Effector memory CD8-positive, alpha-beta T cell (primary cell): ENCODE results near the gene ZBED1.

Experiments
- ATAC-seq: fragments of 150-1000 bp; cut with Tn5 transposase; replicated peaks from 2 replicates; pipeline ENCODE4 v1.10.0; 2021; ENCODE audit warnings: mild to moderate bottlenecking, moderate library complexity
- DNase-seq, 3 experiments: peaks; one replicate each; pipeline ENCODE4 v3.0.0; 2021
- H3K27ac Mint-ChIP-seq, 2 donors: one replicate each; pipeline ENCODE4 v1.8.0; 2022; ENCODE audit warnings: mild to moderate bottlenecking in 2 of 2, mixed read lengths in 2 of 2, moderate library complexity in 2 of 2
- H3K27me3 Mint-ChIP-seq, 2 donors: one replicate each; pipeline ENCODE4 v1.8.0; 2022; ENCODE audit warnings: mixed read lengths in 2 of 2
- H3K36me3 Mint-ChIP-seq: one replicate; pipeline ENCODE4 v1.8.0; 2022; ENCODE audit warnings: mild to moderate bottlenecking, moderate library complexity, mixed read lengths; ENCODE audit not compliant: insufficient read depth
- H3K4me1 Mint-ChIP-seq, 2 donors: one replicate each; pipeline ENCODE4 v1.8.0; 2022; ENCODE audit warnings: low read depth in 2 of 2, mixed read lengths in 2 of 2
- H3K4me3 Mint-ChIP-seq, 2 donors: one replicate each; pipeline ENCODE4 v1.8.0; 2022; ENCODE audit warnings: mild to moderate bottlenecking in 2 of 2, mixed read lengths in 2 of 2, moderate library complexity in 2 of 2
- H3K9me3 Mint-ChIP-seq, 2 donors: one replicate each; pipeline ENCODE4 v1.8.0; 2022; ENCODE audit warnings: mixed read lengths in 2 of 2

The ZBED1 gene

GRCh38 chrX:2445662-2446623 is 54.8 kb downstream of the ZBED1 start:
- H3K4me1 Mint-ChIP-seq: peaks cover 5 to 23% of the 10 kb centered on the region in 2 donors
- H3K36me3 Mint-ChIP-seq: peaks cover 6% of the 10 kb centered on the region
- DNase-seq (no peak), ATAC-seq (no peak)
- H3K9me3 Mint-ChIP-seq: peaks cover 0 to 3% of the 10 kb centered on the region in 2 donors
- no peaks in the 10 kb centered on the region for H3K27me3 Mint-ChIP-seq
- no peak overlapping the region for H3K27ac Mint-ChIP-seq
- H3K4me3 Mint-ChIP-seq: no peak overlapping the region

DNA sequence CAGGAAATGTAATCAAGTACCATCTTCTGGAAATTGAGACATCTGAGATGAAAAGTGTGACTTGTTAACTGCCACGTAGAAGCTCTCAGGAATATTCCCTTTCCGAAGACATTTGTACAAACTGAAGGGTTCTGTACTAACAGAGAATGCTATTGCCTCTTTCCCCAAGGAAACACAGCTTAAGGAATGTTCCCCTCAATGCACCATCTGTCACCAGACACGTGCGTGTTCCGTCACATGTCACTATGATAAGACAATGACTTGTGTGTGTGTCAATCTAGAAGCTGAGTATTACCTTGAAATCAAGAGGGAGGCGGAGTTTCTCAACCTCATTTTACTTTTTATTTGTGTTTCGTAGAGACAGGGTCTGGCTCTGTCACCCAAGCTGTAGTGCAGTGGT is 58.1 kb downstream of the ZBED1 start:
- no peak overlapping the region for H3K4me3 Mint-ChIP-seq

DNA sequence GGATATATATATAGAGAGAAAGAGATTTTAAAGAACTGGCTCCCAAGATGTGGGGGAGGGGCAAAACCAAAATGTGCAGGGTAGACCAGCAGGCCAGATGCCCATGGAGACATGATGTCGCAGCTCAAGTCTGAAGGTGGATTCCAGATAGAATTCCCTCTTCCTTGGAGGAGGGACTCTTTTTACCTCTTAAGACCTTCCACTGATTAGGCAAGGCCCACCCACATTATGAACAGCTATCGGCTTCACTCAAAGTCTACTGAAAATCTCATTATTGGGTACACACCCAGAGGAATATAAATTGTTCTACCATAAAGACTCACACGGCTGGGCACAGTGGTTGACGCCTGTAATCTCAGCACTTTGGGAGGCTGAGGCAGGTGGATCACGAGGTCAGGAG is 59.3 kb downstream of the ZBED1 start:
- peaks cover 9% of the 10 kb centered on the region for H3K36me3 Mint-ChIP-seq
- no peaks in the 10 kb centered on the region for H3K9me3 Mint-ChIP-seq
- H3K27ac Mint-ChIP-seq: no peak overlapping the region
- ATAC-seq: no peak
- no peaks in the 10 kb centered on the region for H3K27me3 Mint-ChIP-seq
- DNase-seq: no peak
- H3K4me3 Mint-ChIP-seq: no peak overlapping the region
- peaks cover 10 to 25% of the 10 kb centered on the region in 2 donors for H3K4me1 Mint-ChIP-seq

More for the DNA sequence above, 58.1 kb downstream of the ZBED1 start:
- Mint-ChIP-seq H3K27me3 (no peaks in the 10 kb centered on the region), H3K36me3 (peaks cover 9% of the 10 kb centered on the region), H3K4me1 (peaks cover 10 to 22% of the 10 kb centered on the region in 2 donors), H3K9me3 (peaks cover 0 to 3% of the 10 kb centered on the region in 2 donors), H3K27ac (no peak overlapping the region)
- ATAC-seq (no peak), DNase-seq (no peak)

DNA sequence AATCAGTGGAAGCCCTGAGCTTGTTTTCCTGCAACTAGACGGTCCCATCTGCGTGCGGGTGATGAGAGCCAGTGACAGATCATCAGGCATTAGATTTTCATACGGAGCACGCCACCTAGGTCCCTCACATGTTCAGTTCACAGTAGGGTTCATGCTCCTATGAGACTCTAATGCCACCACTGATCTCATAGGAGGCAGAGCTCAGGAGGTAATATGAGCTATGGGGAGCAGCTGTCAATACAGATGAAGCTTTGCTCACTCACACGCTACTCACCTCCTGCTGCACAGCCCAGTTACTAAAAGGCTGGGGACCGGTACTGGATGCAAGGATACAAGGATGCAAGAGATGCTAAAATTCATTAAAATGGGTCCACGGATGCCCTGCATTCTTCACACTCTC is 61.2 kb downstream of the ZBED1 start:
- no peaks in the 10 kb centered on the region for H3K9me3 Mint-ChIP-seq
- peaks cover 10 to 25% of the 10 kb centered on the region in 2 donors for H3K4me1 Mint-ChIP-seq
- DNase-seq (no peak), ATAC-seq (no peak)
- peaks cover 10% of the 10 kb centered on the region for H3K36me3 Mint-ChIP-seq
- H3K27ac Mint-ChIP-seq: no peak overlapping the region
- no peaks in the 10 kb centered on the region for H3K27me3 Mint-ChIP-seq
- no peak overlapping the region for H3K4me3 Mint-ChIP-seq
